HG02840 (cell line): ENCODE measurements around the gene VRK1.
A peak's percentile ranks its signal among the peaks of the same experiment; 100 is the strongest.
"Not testable (repeated sequence)": the region's sequence is repeated elsewhere in the genome, so short reads cannot be mapped to it uniquely, and the experiment has no call there.

Experiments
- ATAC-seq: cut with Tn5 transposase; IDR thresholded peaks from one replicate; pipeline ENCODE4 v1.9.1; 2021; ENCODE audit warnings: mild to moderate bottlenecking, moderate library complexity, moderate number of reproducible peaks; ENCODE audit not compliant: unreplicated experiment, low FRiP score

Gene VRK1

GRCh38 chr14:96874127-96874526, 76.9 kb downstream of the VRK1 start:
- ATAC-seq = no peak

- no peak for ATAC-seq
Observed at GRCh38 chr14:96876747-96877146, 79.6 kb downstream of the VRK1 start.

- ATAC-seq = peak; percentile 71
Observed at GRCh38 chr14:96881713-96882112, 84.5 kb downstream of the VRK1 start.

- ATAC-seq = not testable (repeated sequence)
Observed at GRCh38 chr14:96883974-96884373, 86.8 kb downstream of the VRK1 start.

GRCh38 chr14:96888158-96888557, 91.0 kb downstream of the VRK1 start:
- no peak for ATAC-seq

GRCh38 chr14:96888593-96888992, 91.4 kb downstream of the VRK1 start:
- ATAC-seq = no peak

- ATAC-seq = no peak
Observed at GRCh38 chr14:96889091-96889490, 91.9 kb downstream of the VRK1 start.

- no peak for ATAC-seq
Observed at GRCh38 chr14:96893966-96894622, 96.9 kb downstream of the VRK1 start.

- no peak for ATAC-seq
Observed at GRCh38 chr14:96894966-96895365, 97.8 kb downstream of the VRK1 start.

GRCh38 chr14:96895658-96896271, 98.6 kb downstream of the VRK1 start:
- ATAC-seq = no peak

- ATAC-seq = no peak
Observed at GRCh38 chr14:96897184-96897583, 100.0 kb downstream of the VRK1 start.

- ATAC-seq = no peak
Observed at GRCh38 chr14:96901227-96901626, 104.0 kb downstream of the VRK1 start.

GRCh38 chr14:96902004-96902403, 104.8 kb downstream of the VRK1 start:
- no peak for ATAC-seq

GRCh38 chr14:96903444-96904023, 106.4 kb downstream of the VRK1 start:
- ATAC-seq = no peak

- no peak for ATAC-seq
Observed at GRCh38 chr14:96904201-96904600, 107.0 kb downstream of the VRK1 start.

GRCh38 chr14:96905065-96905464, 107.9 kb downstream of the VRK1 start:
- no peak for ATAC-seq

- ATAC-seq = no peak
Observed at GRCh38 chr14:96905825-96906224, 108.6 kb downstream of the VRK1 start.

- ATAC-seq = no peak
Observed at GRCh38 chr14:96906434-96906833, 109.3 kb downstream of the VRK1 start.

- no peak for ATAC-seq
Observed at GRCh38 chr14:96909841-96910364, 112.7 kb downstream of the VRK1 start.

- ATAC-seq = no peak
Observed at GRCh38 chr14:96911499-96912149, 114.4 kb downstream of the VRK1 start.

- no peak for ATAC-seq
Observed at GRCh38 chr14:96914571-96915128, 117.5 kb downstream of the VRK1 start.
